Measurements from ENCODE around the gene BICDL2. TPM values are rescaled to one million over a fixed set of nuclear protein-coding genes. Genes with fewer than 3 reads are reported as not detected.

Gene BICDL2
- total RNA-seq, 1 donor from 2014 or later: not detected

GRCh38 chr16:3050487-3050886 lies 13.7 kb upstream of the BICDL2 start:
- no peak for DNase-seq (ENCODE audit: low spot score)

DNA sequence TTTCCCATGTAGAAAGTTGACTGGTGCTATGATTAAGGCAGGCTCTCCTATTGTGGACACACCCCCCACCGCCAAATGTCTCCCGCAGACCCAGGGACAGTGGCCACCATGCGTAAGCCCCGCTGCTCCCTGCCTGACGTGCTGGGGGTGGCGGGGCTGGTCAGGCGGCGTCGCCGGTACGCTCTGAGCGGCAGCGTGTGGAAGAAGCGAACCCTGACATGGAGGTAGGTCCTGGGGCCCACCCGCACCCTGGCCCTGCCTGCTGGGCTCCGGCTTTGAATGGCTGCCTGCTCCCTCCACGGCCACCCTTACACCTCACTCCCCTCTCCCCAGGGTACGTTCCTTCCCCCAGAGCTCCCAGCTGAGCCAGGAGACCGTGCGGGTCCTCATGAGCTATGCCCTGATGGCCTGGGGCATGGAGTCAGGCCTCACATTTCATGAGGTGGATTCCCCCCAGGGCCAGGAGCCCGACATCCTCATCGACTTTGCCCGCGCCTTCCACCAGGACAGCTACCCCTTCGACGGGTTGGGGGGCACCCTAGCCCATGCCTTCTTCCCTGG lies 13.3 kb upstream of the BICDL2 start:
- no peak for DNase-seq (ENCODE audit: low spot score)

DNA sequence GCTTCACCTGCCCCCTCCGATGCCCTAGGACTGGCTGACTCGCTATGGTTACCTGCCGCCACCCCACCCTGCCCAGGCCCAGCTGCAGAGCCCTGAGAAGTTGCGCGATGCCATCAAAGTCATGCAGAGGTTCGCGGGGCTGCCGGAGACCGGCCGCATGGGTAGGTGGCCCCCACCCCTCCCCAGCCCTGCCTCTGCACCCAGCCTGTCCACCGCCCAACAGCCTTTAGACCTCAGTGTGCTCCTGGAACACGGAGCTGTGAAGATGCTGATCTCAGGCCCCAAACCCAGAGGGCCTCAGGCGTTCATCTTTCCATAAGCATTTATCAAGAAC lies 10.6 kb upstream of the BICDL2 start:
- DNase-seq (ENCODE audit: low spot score): no peak

GRCh38 chr16:3046641-3047386 lies 10.1 kb upstream of the BICDL2 start:
- no peak for DNase-seq (ENCODE audit: low spot score)

DNA sequence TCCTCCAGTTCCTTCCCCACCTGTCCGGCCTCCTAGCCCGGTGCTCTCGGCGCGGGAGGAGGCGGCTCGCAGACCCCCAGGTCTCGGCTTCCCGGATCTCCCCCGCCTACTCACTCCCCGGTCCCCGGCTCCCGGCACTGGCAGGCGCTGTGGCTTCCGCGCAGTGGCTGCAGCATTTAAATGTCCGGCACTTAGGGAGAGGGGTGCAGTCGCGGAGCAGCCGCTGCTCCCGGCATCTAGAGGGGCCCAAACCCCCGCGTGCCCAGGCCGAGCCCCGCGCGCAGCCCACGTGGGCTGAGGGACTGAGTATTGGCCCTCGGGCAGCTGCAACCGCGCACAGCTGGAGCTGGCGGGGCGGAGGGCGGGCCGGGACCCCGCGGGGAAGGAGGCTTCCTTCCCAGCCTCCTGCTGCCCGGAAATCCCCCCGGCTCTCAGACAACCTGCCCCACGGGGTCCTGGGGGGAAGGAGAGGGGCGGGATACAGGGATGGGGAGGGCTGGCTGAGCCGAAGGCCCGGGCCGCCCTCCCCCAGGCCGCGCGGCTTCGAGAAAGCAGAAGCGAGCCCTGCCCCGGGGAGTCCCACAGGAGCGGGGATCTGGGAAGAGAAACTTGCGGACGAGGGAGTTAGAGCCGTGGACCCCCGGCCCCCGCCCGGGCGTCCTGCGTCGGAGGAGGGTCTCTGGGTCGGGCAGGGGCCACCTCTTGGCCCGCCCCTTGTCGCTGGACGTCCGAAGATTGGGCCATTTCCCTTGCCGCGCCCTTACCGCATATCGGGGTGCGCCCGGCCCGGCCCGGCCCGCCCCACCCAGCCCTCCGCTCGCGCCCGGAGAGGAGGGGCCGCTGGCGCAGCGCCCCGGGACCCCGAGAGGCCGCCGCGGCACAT lies 9.3 kb upstream of the BICDL2 start, which contains the start of gene MMP25:
MMP25 (plus strand) TSS at position 804 of the 883 bp plus-strand sequence. CDS start 357 bp downstream, outside the sequence.
- no peak for DNase-seq (ENCODE audit: low spot score)

DNA sequence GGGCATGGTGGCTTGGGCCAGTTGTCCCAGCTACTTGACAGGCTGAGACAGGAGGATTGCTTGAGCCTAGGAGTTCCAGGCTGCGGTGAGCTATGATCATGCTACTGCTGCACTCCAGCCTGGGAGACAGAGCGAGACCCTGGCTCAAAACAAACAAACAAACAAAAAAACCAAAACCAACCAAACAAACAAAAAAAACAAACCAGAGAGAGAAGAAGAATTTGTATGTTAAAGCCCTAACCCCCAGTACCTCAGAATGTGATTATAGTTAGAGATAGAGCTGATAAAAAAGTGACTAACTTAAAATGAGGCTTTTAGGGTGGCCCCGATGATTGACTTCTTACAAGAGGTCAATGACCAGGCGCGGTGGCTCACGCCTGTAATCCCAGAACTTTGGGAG lies 8.0 kb upstream of the BICDL2 start:
- DNase-seq (ENCODE audit: low spot score): no peak

DNA sequence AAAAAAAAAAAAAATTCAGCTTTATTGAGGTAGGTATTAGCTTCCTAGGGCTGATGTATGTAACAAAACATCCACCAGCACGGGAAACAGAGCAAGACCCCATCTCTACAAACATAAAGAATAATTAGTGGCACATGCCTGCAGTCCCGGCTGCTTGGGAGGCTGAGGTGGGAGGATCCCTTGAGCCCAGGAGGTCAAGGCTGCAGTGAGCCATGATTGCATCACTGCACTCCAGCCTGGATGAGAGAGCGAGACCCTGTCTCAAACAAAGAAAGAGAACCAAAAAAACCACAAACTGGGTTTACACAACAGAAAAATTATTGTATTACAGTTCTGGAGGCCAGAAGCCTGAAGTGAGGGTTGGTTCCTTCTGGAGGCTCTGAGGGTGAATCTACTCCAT lies 5.6 kb upstream of the BICDL2 start:
- no peak for DNase-seq (ENCODE audit: low spot score)

DNA sequence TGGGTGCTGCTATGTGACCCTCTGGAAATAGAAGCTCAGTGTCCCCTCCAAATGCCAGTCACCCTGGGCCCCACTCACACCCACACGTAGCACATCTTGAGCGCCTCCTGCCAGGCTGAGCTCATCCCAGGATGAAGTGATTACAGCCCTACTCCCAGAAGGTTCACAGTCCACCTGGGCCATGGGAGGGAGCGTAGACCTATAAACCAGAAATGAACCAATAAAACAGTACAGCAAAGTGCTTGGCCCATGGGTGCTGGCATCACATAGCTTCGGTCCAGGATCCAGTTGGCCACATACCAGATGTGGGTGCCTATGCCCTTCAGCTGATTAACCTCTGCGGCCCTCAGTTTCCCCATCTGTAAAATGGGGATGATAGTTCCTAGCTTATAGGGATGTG lies 2.2 kb upstream of the BICDL2 start:
- DNase-seq (ENCODE audit: low spot score): no peak

GRCh38 chr16:3038256-3038655 lies 1.5 kb upstream of the BICDL2 start:
- no peak for DNase-seq (ENCODE audit: low spot score)

DNA sequence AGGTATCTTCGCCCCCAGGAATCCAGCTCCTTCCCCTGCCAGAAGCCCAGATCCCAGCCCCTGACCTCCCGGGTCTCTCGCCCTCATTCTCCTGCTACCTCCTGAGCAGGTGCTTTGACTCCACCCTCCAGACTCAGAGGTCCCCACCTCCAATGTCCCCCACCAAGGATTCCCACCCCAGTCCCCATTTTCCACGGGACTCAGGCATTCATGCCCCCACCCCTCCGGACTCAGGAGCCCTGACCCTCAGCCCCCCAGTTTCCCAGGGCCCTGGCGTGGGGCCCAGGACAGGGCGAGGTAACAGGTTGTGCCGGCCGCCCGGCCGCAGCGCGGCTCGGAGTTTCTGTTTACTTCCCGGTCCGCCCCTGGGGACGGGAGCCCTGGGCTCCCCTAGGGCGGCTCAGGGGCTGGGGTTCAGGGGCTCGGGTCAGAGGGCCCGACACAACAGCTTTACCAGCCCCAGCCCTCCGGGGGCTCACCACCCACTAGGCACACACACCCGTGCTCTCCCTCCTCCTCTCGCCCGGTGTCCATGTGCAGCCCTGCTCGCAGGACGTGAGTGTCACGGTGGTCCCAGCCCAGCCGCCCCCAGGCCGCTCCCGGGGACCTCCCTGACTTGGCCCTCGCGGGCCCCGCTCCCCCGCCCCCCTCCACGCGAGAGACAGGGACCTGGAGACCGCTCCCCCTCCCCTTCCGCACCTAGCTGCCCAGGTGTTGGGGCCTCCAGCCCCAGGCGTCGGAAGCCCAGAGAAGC lies 595 bp downstream of the BICDL2 start:
- DNase-seq (ENCODE audit: low spot score): no peak

- DNase-seq (ENCODE audit: low spot score): no peak
Observed at GRCh38 chr16:3035289-3035971, 1.3 kb downstream of the BICDL2 start.

- DNase-seq (ENCODE audit: low spot score): no peak
Observed at GRCh38 chr16:3032624-3033023, 4.1 kb downstream of the BICDL2 start.

DNA sequence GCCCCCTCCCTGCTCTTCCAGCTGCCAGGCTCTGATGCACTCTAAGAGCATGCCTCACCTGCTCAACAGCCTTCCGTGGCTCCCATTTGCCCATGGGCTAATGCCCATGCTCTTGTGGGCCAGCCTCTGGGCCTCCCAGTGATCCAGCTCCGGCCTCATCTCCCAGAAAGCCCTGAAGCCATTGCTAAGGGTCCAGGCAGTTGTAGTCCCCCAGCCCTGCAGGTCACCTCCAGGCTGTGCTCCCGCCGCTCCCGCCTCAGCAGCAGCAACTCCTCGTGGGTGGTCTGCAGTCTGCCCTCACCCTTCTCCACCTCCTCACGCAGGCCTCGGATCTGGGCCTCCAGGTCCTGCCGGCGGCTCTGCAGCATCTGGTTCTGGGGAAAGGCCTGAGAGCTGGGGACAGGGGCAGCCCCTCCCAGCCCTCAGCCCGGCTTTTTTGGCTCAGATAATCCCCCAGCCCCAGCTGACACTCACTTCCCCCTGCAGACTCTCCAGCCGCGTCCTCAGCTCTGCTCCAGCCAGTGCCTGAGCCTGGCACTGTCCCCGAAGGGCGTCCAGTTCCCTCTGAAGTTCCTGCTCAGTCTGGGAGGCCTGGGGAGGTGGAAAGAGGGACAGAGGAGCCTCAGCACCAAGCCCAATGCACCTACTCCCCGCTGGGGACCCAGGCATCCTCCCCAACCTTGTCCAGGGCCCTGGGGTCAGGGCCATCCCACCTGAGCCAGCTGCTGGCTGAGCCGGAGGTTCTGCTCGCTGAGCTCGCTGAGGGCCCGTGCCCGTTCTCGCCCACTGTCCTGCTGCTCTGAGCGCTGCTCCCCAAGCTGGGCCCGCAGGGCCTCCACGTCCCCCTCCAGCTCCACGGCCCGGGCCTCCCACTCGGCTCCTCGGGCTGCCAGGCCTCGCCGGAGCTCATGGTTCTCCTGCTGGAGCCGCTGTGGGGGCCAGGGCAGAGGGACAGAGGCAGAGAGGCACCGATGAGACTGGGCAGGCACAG lies 6.2 kb downstream of the BICDL2 start:
- no peak for DNase-seq (ENCODE audit: low spot score)

- DNase-seq (ENCODE audit: low spot score): no peak
Observed at GRCh38 chr16:3029491-3030221, 7.1 kb downstream of the BICDL2 start.

GRCh38 chr16:3028716-3029319 lies 7.9 kb downstream of the BICDL2 start:
- DNase-seq (ENCODE audit: low spot score): no peak

- peak; percentile 94 for DNase-seq (ENCODE audit: low spot score)
Observed at GRCh38 chr16:3027983-3028715, 8.6 kb downstream of the BICDL2 start.

GRCh38 chr16:3027489-3027795 lies 9.3 kb downstream of the BICDL2 start:
- no peak for DNase-seq (ENCODE audit: low spot score)

Data from mesenteric fat pad (tissue), 1 donor.